Measurements from ENCODE around the gene PRAMEF20.
"Not testable (repeated sequence)": the region's sequence is repeated elsewhere in the genome, so short reads cannot be mapped to it uniquely, and the experiment has no call there.

PRAMEF20 gene

GRCh38 chr1:13410150-13410549, at the start of gene PRAMEF20:
Gene PRAMEF20, plus strand, starts transcription at chr1:13410450. Its CDS starts 5,905 bp downstream, at chr1:13416355.
- in situ Hi-C loops (cut with MboI; ENCODE audit: low sequenced_read_pairs): not testable (repeated sequence)

DNA sequence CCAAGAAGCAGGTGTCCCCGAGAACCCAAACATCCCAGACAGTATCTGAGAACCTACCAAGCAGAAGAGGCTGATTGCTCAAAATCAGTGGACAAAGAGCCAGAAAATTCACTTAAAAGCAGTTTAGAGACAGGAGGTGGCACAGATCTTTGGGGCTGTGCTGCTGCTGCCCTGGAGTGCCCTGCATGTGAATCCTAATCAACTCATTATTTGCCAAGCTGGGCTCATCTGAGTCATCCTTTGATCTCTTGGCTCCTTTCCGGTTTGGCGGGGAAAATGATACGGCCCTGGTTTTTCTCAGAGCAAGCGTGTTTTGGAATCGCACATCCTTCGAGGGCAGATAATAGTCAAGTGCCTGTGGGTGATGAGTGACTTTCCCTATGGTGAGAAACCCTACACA, 47.9 kb upstream of the PRAMEF20 start:
- in situ Hi-C loops (cut with MboI; ENCODE audit: low sequenced_read_pairs): not testable (repeated sequence)

- in situ Hi-C loops (cut with MboI; ENCODE audit: low sequenced_read_pairs): not testable (repeated sequence)
Measured at GRCh38 chr1:13364928-13365327, 45.3 kb upstream of the PRAMEF20 start.

DNA sequence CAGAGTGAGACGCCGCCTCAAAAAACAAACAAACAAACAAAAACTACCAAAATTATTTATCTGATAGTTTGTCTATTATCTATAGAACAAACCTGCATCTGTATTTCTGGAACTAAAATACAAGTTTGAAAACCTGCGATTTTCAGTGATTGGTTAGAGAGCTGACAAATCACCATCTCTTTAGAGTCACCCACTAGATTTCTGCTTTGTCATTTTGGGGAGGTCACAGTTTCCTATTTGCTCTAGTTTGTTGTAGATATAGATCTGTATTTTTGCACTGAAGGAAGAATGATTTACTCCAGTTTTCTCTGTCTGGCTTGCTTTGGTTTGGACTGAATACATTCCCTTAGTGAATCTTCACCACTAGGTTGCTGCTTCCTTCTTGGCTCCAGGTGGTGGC, 43.7 kb upstream of the PRAMEF20 start:
- in situ Hi-C loops (cut with MboI; ENCODE audit: low sequenced_read_pairs): not testable (repeated sequence)

DNA sequence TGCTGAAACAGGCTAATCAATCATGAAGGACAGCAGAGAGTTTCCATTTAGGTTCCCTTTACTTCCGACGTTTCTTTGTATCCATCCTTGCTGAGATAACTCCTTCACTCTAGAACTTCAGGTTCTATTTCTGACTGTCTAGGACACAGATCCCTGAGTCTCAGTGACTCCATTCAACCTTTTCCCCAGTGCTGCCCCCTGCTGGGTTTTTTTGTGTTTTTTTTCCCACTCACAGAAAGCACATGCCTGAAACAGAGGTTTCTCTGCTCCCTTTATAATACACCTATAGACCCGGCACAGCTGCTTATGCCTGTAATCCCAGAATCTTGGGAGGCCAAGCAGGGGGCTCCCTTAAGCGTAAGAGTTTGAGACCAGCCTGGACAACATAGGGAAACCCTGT, 41.7 kb upstream of the PRAMEF20 start:
- in situ Hi-C loops (cut with MboI; ENCODE audit: low sequenced_read_pairs): not testable (repeated sequence)

- in situ Hi-C loops (cut with MboI; ENCODE audit: low sequenced_read_pairs): not testable (repeated sequence)
Measured at GRCh38 chr1:13378983-13379382, 31.3 kb upstream of the PRAMEF20 start.

GRCh38 chr1:13380380-13380779, 29.9 kb upstream of the PRAMEF20 start:
- in situ Hi-C loops (cut with MboI; ENCODE audit: low sequenced_read_pairs): not testable (repeated sequence)

GRCh38 chr1:13389332-13389731, 20.9 kb upstream of the PRAMEF20 start, which contains the start of gene PRAMEF17:
Gene PRAMEF17, plus strand, starts transcription at chr1:13389632. Its CDS starts 26 bp downstream, at chr1:13389658.
- in situ Hi-C loops (cut with MboI; ENCODE audit: low sequenced_read_pairs): not testable (repeated sequence)

DNA sequence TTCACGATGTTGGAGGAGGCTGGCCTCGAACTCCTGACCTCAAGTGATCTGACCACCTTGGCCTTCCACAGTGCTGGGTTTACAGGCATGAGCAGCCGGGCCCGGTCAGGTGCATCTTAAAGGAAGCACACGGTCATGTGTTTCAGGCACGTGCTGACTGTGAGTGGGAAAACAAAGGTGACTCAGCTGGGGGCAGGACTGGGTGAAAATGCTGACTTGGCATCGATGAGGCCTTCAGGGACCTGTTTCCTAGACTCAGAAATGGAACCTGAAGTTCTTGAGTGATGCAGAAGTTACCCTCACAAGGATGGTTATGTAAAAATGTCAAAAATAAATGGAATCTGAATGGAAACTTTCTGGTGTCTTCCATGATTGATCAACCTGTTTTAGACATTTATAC, 17.2 kb upstream of the PRAMEF20 start:
- in situ Hi-C loops (cut with MboI; ENCODE audit: low sequenced_read_pairs): not testable (repeated sequence)

GRCh38 chr1:13394761-13395160, 15.5 kb upstream of the PRAMEF20 start:
- in situ Hi-C loops (cut with MboI; ENCODE audit: low sequenced_read_pairs): not testable (repeated sequence)

DNA sequence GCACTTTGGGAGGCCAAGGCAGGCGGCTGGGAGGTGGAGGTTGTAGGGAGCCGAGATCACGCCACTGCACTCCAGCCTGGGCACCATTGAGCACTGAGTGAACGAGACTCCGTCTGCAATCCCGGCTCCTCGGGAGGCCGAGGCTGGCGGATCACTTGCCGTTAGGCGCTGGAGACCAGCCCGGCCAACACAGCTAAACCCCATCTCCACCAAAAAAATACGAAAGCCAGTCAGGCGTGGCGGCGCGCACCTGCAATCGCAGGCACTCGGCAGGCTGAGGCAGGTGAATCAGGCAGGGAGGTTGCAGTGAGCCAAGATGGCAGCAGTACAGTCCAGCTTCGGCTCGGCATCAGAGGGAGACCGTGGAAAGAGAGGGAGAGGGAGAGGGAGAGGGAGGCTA, 14.9 kb upstream of the PRAMEF20 start:
- in situ Hi-C loops (cut with MboI; ENCODE audit: low sequenced_read_pairs): not testable (repeated sequence)

GRCh38 chr1:13407811-13408210, 2.4 kb upstream of the PRAMEF20 start:
- in situ Hi-C loops (cut with MboI; ENCODE audit: low sequenced_read_pairs): no loop called here

DNA sequence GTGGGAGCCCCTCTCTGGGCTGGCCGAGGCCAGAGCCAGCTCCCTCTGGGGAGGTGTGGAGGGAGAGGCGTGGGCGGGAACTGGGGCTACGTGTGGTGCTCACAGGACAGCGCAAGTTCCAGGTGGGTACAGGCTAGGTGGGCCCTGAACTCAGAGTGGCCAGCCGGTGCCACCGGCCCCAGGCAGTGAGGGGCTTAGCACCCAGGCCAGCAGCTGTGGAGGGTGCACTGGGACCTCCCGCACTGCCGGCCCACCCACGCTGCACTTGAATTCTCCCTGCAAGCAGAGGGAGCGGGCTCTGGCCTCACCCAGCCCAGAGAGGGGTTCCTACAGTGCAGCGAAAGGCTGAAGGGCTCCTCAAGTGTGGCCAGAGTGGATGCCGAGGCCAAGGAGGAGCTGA, 20.2 kb downstream of the PRAMEF20 start:
- in situ Hi-C loops (cut with MboI; ENCODE audit: low sequenced_read_pairs): no loop called here

GRCh38 chr1:13432251-13432650, 22.0 kb downstream of the PRAMEF20 start:
- in situ Hi-C loops (cut with MboI; ENCODE audit: low sequenced_read_pairs): no loop called here

- in situ Hi-C loops (cut with MboI; ENCODE audit: low sequenced_read_pairs): not testable (repeated sequence)
Measured at GRCh38 chr1:13433694-13434358, 23.6 kb downstream of the PRAMEF20 start.

- in situ Hi-C loops (cut with MboI; ENCODE audit: low sequenced_read_pairs): no loop called here
Measured at GRCh38 chr1:13435458-13435857, 25.2 kb downstream of the PRAMEF20 start.

GRCh38 chr1:13439104-13439783, 29.0 kb downstream of the PRAMEF20 start:
- in situ Hi-C loops (cut with MboI; ENCODE audit: low sequenced_read_pairs): not testable (repeated sequence)

DNA sequence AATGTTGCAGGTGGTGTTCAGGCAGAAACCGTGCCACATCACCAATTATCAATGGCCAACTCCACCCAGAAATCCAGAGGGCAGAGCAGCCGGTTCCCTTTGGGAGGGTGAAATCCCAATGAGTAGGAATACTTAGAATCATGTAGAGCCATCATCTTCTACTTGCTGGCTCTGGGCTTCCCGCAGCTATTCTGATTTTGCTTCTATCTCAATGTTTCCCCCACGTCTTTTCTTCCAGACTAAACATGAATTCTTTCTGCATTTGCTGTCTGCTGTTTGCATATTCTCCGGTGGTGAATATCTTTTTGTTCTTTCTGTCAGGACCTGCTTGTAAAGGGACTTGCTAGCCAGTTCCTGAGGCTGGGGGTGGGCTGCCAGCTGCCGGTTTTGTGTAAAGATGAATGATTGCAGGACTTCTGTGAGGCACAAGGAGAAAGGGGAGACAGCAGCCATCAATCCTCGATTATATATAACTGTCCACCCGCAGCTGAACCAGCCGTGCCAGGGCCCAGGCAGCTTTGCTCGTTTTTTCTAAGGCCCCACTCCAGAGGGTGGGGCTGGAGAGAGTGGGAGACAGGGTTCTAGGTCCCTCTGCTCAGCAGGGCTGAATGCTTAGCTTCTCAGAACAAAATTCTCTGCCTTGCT, 33.2 kb downstream of the PRAMEF20 start:
- in situ Hi-C loops (cut with MboI; ENCODE audit: low sequenced_read_pairs): no loop called here

DNA sequence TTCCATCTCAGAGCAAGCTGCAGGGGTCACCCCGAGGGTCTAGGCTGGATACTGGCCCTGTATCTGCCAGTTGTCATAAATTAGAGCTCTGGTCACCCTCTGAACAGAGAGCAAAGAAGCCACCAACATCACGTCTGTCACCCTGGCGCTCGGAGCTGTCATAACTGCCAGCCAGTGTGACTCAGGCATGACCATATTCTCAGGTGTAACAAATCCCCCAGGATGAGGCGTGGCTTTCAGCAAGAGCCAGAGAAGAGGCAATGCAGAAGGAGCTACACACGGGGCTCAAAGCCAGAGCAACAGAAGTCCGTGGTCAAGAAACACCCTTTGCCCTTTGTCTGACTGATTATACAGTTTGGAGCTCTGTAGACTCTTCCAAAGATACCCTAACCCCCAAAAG, 40.0 kb downstream of the PRAMEF20 start:
- in situ Hi-C loops (cut with MboI; ENCODE audit: low sequenced_read_pairs): no loop called here

DNA sequence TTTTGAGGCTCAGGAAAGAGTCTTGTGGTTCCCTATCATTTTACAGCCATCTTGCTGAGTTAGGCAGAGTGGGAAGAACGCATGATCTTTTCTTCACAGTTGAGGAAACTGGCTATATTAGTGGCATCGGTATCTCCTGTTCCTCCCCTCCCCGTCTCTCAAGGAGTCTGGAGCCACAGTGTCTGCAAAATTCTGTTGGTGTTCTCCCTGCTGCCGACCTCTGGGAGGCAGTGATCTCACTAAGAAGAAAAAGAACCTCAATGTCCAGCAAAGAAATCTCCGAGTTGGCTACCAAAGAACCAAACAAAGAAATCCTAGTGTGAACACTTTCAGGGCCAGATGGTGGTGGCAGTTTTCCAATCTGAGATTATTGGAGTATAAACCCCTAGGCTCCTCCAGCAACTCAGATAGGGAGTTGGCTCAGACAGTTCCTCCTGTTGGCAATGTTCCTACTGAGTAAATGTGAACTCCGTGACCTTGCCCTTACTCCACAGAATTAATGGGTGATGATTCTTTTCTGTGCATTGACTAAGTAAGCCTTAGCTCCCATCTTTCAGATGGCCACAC, 41.2 kb downstream of the PRAMEF20 start:
- in situ Hi-C loops (cut with MboI; ENCODE audit: low sequenced_read_pairs): no loop called here

DNA sequence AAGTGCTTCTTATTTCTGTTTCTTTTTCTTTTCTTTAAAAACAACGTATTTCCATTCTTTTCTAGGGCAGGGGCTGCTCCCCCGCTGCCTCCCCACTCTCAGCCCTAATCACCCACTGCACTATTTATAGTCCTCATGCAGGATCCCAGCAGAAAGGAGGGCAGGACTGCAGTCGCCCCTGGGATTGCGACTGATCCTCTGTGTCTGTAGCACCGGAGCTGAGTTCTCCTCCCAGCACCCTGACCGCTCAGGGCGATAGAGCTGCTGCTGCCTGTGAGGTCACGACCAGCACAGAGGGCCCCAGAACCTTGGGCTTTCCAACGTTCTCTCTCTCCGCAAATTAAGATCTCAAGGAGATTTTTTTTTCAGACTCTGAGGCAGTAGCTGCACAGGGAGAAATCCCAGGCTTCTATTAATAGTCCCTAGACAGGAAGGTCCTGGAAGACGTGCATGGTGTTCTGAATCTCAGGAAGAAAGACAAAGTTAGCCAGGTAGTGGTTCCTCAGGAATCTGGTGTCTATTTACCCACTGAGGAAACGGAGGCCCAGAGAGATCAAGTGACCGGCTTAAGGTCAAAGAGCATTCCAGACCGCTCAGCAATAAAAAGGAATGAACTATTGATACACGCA, 46.8 kb downstream of the PRAMEF20 start:
- in situ Hi-C loops (cut with MboI; ENCODE audit: low sequenced_read_pairs): no loop called here
